ENCODE results near the gene ARRDC4. TPM values are rescaled to one million over a fixed set of nuclear protein-coding genes. Genes with fewer than 3 reads are reported as not detected.

The ARRDC4 gene
- total RNA-seq, 1 donor from 2014 or later = 2.9 TPM

- ATAC-seq = no peak
These were observed 40.0 kb downstream of the ARRDC4 start for GRCh38 chr15:98000249-98001203.

DNA sequence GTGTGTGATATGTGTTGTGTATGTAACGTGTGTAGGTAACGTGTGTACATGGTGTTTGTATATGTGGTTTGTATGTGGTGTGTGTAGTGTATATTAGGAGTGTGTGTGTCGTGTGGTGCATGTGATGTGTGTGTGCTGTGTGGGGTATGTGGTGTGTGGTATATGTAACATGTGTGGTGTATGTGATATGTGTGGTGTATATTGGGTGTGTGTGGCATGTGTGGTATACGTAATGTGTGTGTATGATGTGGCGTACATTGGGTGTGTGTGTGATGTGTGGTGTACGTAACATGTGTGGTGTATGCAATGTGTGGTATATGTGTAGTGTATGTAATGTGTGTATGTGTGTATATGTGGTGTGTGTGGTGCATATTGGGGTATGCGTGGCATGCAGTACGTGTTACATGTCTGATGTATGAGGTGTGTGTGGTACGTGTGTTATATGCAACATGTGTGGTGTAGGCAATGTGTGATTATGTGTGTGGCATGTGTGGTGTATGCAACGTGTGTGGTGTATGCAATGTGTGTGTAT, 41.2 kb downstream of the ARRDC4 start:
- ATAC-seq = no peak

DNA sequence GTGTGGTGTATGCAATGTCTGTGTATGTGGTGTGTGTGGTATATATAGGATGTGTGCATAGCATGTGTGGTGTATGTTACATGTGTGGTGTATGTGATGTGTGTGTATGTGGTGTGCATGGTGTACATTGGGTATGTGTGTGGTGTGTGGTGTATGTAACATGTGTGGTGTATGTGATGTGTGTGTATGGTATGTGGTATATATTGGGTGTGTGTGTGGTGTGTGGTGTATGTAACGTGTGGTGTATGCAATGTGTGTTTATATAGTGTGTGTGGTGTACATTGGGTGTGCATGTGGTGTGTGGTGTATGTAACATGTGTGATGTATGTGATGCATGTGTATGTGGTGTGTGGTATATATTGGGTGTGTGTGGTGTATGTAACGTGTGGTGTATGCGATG, 41.9 kb downstream of the ARRDC4 start:
- ATAC-seq = no peak

DNA sequence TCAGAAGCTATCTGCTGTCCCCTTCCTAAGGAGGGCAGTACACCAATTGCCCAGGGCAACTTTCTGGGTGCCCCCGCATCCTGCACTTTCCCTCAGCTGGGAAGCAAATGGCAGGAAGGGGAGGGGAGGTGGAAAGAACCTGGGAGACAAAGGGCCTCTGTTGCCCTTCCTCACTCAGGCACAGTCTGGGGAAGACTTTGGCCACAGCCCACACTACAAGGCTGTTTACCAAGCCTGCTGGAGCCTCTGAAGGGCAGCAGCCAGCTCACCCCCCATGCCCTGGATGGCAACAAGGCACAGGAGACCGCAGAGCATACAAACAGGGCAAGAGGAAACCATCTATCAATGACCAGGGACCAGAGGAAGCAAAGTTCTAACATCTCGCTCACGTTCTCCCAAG, 42.4 kb downstream of the ARRDC4 start:
- no peak for ATAC-seq

GRCh38 chr15:98003518-98003917, 43.0 kb downstream of the ARRDC4 start:
- ATAC-seq = peak; percentile 95

DNA sequence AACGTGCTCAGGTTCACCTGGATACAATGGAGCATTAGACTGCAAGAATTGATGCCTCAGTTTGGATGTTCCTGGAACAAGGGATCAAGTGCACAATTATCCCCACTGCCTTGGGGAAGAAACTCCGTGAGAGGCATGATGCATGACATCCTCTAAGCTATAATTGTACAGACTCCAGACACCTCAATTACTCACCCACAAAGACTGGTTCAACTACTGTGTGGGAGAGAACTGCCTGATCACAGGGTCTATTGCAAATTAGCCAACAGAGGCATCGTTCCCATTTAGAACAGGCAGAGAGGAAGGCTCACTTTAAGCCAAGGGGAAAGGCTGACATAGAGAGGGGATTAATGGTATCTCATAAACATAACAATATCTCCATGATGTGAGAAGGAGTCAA, 43.5 kb downstream of the ARRDC4 start:
- peak; percentile 92 for ATAC-seq

DNA sequence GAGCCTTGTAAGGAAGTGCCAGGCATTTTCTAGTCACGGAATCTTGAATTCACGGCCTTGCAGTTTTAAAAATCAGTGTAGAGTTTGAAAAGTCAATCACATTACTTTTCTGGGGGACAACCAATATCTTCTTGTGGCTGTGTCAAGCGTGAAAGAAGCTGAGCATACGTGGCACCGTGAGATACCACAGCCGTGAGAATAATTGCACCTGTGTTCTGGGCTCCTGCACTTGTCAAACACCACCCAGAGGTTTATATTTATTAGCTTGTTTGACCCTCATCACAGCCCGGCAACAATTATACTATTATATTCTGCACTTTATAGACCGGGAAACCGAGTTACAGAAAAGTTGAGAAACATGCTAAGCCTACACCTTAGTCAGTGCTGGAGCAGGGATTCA, 45.2 kb downstream of the ARRDC4 start:
- ATAC-seq = no peak

- no peak for ATAC-seq
These were observed 48.7 kb downstream of the ARRDC4 start for GRCh38 chr15:98009169-98009568.

- no peak for ATAC-seq
These were observed 49.5 kb downstream of the ARRDC4 start for GRCh38 chr15:98009971-98010370.

DNA sequence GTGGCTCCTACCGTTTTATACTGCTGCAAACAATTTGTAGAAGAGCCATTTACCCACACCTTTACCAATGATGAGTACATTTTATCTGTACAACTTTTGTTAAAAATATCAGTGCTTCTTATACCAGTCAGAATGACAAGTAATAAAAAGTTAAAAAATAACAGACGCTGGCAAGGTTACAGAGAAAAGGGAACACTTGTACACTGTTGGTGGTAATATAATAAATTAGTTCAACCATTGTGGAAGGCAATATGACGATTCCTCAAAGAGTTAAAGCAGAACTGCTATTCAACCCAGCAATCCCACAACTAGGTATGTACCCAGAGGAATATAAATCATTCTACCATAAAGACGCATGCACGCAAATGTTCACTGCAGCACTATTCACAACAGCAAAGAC, 51.9 kb downstream of the ARRDC4 start:
- no peak for ATAC-seq

- ATAC-seq = no peak
These were observed 53.1 kb downstream of the ARRDC4 start for GRCh38 chr15:98013631-98014030.

DNA sequence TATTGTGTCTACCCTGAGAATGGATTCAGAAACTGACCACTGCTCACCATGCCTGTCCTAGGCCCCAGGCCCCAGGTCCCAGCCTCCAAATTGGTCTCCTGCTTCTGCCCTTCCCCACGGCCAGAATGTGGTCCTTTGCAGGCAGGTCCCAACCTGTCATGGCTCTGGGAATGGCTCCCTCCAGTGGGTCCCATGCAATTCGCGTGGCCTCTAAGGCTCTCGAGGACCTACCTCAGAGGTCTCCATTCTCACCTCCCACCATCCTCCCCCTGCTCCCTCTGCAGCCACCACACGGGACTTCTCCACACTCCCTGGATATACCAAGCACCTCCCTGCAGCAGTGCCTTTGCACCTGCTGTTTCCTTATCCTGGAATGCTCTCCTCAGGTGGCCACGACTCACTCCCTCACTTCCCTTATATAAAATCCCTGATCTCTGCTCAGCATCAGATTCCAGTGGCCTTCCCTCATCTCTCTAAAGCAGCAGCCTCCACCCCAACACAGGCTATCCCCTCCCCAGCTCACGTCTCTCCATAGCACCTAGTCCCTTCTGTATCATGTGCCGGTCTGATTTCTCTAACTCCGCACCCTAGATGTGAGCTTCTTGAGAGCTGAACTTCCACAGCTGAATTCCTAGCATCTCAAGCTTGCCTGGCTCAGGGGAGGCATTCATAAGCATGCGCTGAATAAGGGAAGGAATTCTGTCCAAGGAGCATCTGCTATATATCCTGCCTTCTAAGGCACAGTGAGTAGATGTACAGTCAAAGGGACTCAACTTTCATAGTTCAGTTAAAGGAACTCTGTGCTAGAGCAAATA, 56.9 kb downstream of the ARRDC4 start:
- peak; percentile 17 for ATAC-seq

GRCh38 chr15:98018761-98019351, 58.4 kb downstream of the ARRDC4 start:
- ATAC-seq = no peak
